Measurements from ENCODE around the gene CPSF4L. TPM values are rescaled to one million over a fixed set of nuclear protein-coding genes. Genes with fewer than 3 reads are reported as not detected.

The CPSF4L gene
- polyA plus RNA-seq, 3 donors = not detected

DNA sequence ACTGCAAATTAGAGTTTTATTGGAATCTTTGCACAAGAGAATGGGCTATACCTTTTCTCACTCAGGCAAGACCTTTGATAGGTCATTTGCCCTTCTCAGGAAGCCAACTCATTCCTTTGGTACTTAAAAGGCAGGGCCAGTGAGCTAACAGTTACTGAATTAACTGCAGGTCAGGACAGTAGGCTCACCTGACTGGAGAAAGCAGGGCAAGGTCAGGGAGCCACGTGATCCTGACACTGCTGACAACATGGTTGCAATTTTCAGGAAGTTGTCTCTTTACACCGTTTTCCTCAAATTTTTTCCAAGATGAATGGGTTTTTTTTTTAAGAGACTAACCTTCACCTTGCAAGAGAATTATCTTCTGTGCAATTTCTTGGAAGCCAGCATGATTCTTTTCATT is 21.1 kb downstream of the CPSF4L start:
- H3K27ac Mint-ChIP-seq = no peak overlapping the region
- 50% methylated on average over 1 of the region's 2 CpGs for WGBS (ENCODE audit: insufficient coverage)
- H3K36me3 Mint-ChIP-seq = peaks cover 47 to 79% of the 10 kb centered on the region in 2 donors

DNA sequence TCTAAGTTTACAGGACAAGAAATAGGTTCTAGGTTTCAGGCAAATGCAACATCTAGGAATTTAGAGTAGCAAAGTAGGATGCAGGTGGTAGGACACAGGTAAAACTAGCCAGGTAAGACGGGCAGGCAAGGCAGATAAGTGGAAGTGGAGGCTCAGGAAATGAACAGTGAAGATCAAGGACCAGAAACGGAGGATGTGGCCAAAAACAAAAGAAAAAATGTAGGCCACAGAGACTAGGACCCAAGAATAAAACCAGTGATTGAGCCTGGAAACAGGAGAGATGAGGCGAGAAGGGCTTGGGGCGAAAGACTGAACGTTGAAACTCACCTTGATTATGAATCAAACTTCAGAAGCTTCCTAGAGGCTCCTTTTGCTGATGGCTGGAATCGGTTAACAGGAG is 24.0 kb downstream of the CPSF4L start:
- Mint-ChIP-seq H3K27ac (peak overlapping the region in 2 of 7 donors; percentile 25 to 77), H3K36me3 (peaks cover 40 to 60% of the 10 kb centered on the region in 2 donors), H3K27me3 (ENCODE audit: low read depth in 3 of 3) (no peaks in the 10 kb centered on the region), H3K4me1 (peaks cover 27% of the 10 kb centered on the region), H3K9me3 (no peaks in the 10 kb centered on the region), H3K4me3 (no peak overlapping the region)
- no peak overlapping the region for H2AFZ ChIP-seq (ENCODE audit: insufficient read depth, low read depth, low read length, poor library complexity, severe bottlenecking)
- peaks cover 16 to 57% of the 10 kb centered on the region in 2 donors for H3K36me3 ChIP-seq (replicated peaks in 1 of 2; ENCODE audit: control insufficient read depth in 1 of 2, insufficient read depth in 2 of 2, low read length in 2 of 2)
- H3K4me2 ChIP-seq (replicated peaks; ENCODE audit: extremely low read depth, low read length, poor library complexity, severe bottlenecking) = no peak overlapping the region
- H3K4me1 ChIP-seq (ENCODE audit: control insufficient read depth in 1 of 2, insufficient read depth in 2 of 2, low read length in 2 of 2) = peaks cover 5 to 10% of the 10 kb centered on the region in 2 donors
- no peak overlapping the region for H3K27ac ChIP-seq (ENCODE audit: low read depth in 1 of 2, low read length in 2 of 2)
- no peaks in the 10 kb centered on the region for H3K9me3 ChIP-seq (replicated peaks in 1 of 2; ENCODE audit: control insufficient read depth in 1 of 2, insufficient read depth in 1 of 2, low read length in 2 of 2)
- no peak for DNase-seq
- H3K79me2 ChIP-seq (ENCODE audit: insufficient read depth, low read length) = peaks cover 6% of the 10 kb centered on the region
- H4K20me1 ChIP-seq (ENCODE audit: insufficient read depth, low read length) = no peaks in the 10 kb centered on the region
- TF ChIP-seq, protein P1, sequence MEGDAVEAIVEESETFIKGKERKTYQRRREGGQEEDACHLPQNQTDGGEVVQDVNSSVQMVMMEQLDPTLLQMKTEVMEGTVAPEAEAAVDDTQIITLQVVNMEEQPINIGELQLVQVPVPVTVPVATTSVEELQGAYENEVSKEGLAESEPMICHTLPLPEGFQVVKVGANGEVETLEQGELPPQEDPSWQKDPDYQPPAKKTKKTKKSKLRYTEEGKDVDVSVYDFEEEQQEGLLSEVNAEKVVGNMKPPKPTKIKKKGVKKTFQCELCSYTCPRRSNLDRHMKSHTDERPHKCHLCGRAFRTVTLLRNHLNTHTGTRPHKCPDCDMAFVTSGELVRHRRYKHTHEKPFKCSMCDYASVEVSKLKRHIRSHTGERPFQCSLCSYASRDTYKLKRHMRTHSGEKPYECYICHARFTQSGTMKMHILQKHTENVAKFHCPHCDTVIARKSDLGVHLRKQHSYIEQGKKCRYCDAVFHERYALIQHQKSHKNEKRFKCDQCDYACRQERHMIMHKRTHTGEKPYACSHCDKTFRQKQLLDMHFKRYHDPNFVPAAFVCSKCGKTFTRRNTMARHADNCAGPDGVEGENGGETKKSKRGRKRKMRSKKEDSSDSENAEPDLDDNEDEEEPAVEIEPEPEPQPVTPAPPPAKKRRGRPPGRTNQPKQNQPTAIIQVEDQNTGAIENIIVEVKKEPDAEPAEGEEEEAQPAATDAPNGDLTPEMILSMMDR (IDR thresholded peaks at IDR 0.05) = no peak
- no peak overlapping the region for H3K4me3 ChIP-seq (replicated peaks in 1 of 3; ENCODE audit: low read depth in 2 of 3, low read length in 3 of 3)
- no peaks in the 10 kb centered on the region for H3K27me3 ChIP-seq (ENCODE audit: control insufficient read depth in 2 of 2, insufficient read depth in 2 of 2, low read length in 2 of 2)
- 71% methylated on average over 5 of the region's 6 CpGs for WGBS (ENCODE audit: insufficient coverage)
- no peak overlapping the region for H3K9ac ChIP-seq (ENCODE audit: insufficient read depth, low read length, poor library complexity, severe bottlenecking)
- intact Hi-C loops (cut with micrococcal nuclease) = no loop called here

More for the DNA sequence above, 21.1 kb downstream of the CPSF4L start:
- DNase-seq = no peak
- H3K79me2 ChIP-seq (ENCODE audit: insufficient read depth, low read length) = no peaks in the 10 kb centered on the region
- no peaks in the 10 kb centered on the region for H3K27me3 Mint-ChIP-seq (ENCODE audit: low read depth in 3 of 3)
- H3K27me3 ChIP-seq (ENCODE audit: control insufficient read depth in 2 of 2, insufficient read depth in 2 of 2, low read length in 2 of 2) = no peaks in the 10 kb centered on the region
- intact Hi-C loops (cut with micrococcal nuclease) = no loop called here
- no peak overlapping the region for H3K4me3 Mint-ChIP-seq
- TF ChIP-seq, protein P1 (IDR thresholded peaks at IDR 0.05) = no peak
- H3K36me3 ChIP-seq (replicated peaks in 1 of 2; ENCODE audit: control insufficient read depth in 1 of 2, insufficient read depth in 2 of 2, low read length in 2 of 2) = peaks cover 31 to 79% of the 10 kb centered on the region in 2 donors
- H4K20me1 ChIP-seq (ENCODE audit: insufficient read depth, low read length) = no peaks in the 10 kb centered on the region
- no peaks in the 10 kb centered on the region for H3K9me3 ChIP-seq (replicated peaks in 1 of 2; ENCODE audit: control insufficient read depth in 1 of 2, insufficient read depth in 1 of 2, low read length in 2 of 2)
- no peak overlapping the region for H3K4me3 ChIP-seq (replicated peaks in 1 of 3; ENCODE audit: low read depth in 2 of 3, low read length in 3 of 3)
- no peaks in the 10 kb centered on the region for H3K9me3 Mint-ChIP-seq
- no peak overlapping the region for H2AFZ ChIP-seq (ENCODE audit: insufficient read depth, low read depth, low read length, poor library complexity, severe bottlenecking)
- no peak overlapping the region for H3K4me2 ChIP-seq (replicated peaks; ENCODE audit: extremely low read depth, low read length, poor library complexity, severe bottlenecking)
- H3K27ac ChIP-seq (ENCODE audit: low read depth in 1 of 2, low read length in 2 of 2) = no peak overlapping the region
- H3K4me1 ChIP-seq (ENCODE audit: control insufficient read depth in 1 of 2, insufficient read depth in 2 of 2, low read length in 2 of 2) = no peaks in the 10 kb centered on the region
- H3K4me1 Mint-ChIP-seq = peaks cover 17% of the 10 kb centered on the region
- H3K9ac ChIP-seq (ENCODE audit: insufficient read depth, low read length, poor library complexity, severe bottlenecking) = no peak overlapping the region

Data from CD14-positive monocyte (primary cell).